ENCODE measurements around the gene SIAH3. TPM values are rescaled to one million over a fixed set of nuclear protein-coding genes. Genes with fewer than 3 reads are reported as not detected.

Gene SIAH3
- total and polyA plus RNA-seq, 4 donors, result under 0.01 TPM; not detected in 3

DNA sequence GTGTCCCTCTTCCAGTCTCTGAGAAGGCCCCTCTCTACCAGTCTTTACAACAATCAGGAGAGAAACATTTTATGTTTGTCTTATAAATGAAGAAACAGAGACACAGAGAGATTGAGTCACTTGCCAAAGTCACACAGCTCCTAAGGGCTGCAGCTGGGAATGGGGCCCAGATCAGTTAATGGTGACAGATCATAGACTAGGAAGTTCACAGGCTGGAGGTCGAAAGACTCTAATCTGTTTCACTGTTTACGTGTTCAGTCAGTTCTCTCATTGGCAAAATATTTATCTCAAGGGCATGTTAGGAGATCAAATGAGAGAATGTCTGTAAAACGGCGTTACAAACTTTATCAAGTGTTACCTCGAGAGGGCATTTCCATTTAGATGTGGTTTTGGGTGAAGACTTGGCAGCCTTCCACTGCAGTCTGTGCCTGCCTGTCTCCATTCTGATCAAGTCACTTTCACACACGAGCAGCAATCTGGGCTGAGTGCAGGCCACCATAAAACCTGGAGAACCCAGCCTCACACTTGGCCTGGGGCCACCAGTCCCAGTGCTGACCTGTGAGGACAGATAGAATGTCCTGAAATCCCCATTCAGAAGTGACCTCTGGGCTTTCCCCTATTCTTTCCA, 65.1 kb downstream of the SIAH3 start:
- Histone ChIP-seq H3K9me3 (ENCODE audit: control insufficient read depth in 4 of 4, low read length in 3 of 4) (no peaks in the 10 kb centered on the region), H3K9ac (ENCODE audit: low read depth in 1 of 2, low read length in 2 of 2) (no peak overlapping the region), H3K27ac (ENCODE audit: low read depth in 1 of 2, low read length in 2 of 2) (no peak overlapping the region), H3K4me3 (ENCODE audit: low read depth in 1 of 3, low read length in 3 of 3) (no peak overlapping the region), H3K36me3 (ENCODE audit: control insufficient read depth in 4 of 4, insufficient read depth in 3 of 4, low read depth in 1 of 4, low read length in 3 of 4) (no peaks in the 10 kb centered on the region), H3K4me1 (ENCODE audit: control insufficient read depth in 4 of 4, insufficient read depth in 4 of 4, low read length in 3 of 4) (no peaks in the 10 kb centered on the region), H3K27me3 (ENCODE audit: control insufficient read depth in 4 of 4, insufficient read depth in 4 of 4, low read length in 3 of 4) (no peaks in the 10 kb centered on the region)
- DNase-seq (ENCODE audit: low spot score), result peak; percentile 28
- 57% methylated on average over 6 of the region's 6 CpGs for WGBS
- TF ChIP-seq CTCF (IDR thresholded peaks at IDR 0.05; ENCODE audit: low read depth, low read length, missing input control), result no peak
- no peak for TF ChIP-seq NR2F2 (IDR thresholded peaks at IDR 0.05)

- H3K9me3 ChIP-seq (ENCODE audit: control insufficient read depth in 4 of 4, low read length in 3 of 4), result no peaks in the 10 kb centered on the region
- no peaks in the 10 kb centered on the region for H3K27me3 ChIP-seq (ENCODE audit: control insufficient read depth in 4 of 4, insufficient read depth in 4 of 4, low read length in 3 of 4)
- no peaks in the 10 kb centered on the region for H3K4me1 ChIP-seq (ENCODE audit: control insufficient read depth in 4 of 4, insufficient read depth in 4 of 4, low read length in 3 of 4)
- 85% methylated on average over 10 of the region's 10 CpGs for WGBS
- no peak overlapping the region for H3K27ac ChIP-seq (ENCODE audit: low read depth in 1 of 2, low read length in 2 of 2)
- no peak overlapping the region for H3K9ac ChIP-seq (ENCODE audit: low read depth in 1 of 2, low read length in 2 of 2)
- H3K4me3 ChIP-seq (ENCODE audit: low read depth in 1 of 3, low read length in 3 of 3), result no peak overlapping the region
- TF ChIP-seq SP1 (IDR thresholded peaks at IDR 0.05) (no peak), HNF4A (conservative IDR thresholded peaks at IDR 0.05) (peak in 1 of 2 donors; percentile 21), YY1 (IDR thresholded peaks at IDR 0.05) (no peak)
- peak; percentile 17 for DNase-seq (ENCODE audit: low spot score)
- H3K36me3 ChIP-seq (ENCODE audit: control insufficient read depth in 4 of 4, insufficient read depth in 3 of 4, low read depth in 1 of 4, low read length in 3 of 4), result no peaks in the 10 kb centered on the region
Measured at GRCh38 chr13:45784755-45785675, 66.5 kb downstream of the SIAH3 start.

- WGBS, result 97% methylated on average over 35 of the region's 35 CpGs
- DNase-seq (ENCODE audit: low spot score), result peak; percentile 28
- no peak for TF ChIP-seq RAD21 (IDR thresholded peaks at IDR 0.05)
- no peak for TF ChIP-seq SP1 (IDR thresholded peaks at IDR 0.05)
- no peak for TF ChIP-seq REST (IDR thresholded peaks at IDR 0.05)
- no peak for TF ChIP-seq FOXA1 (IDR thresholded peaks at IDR 0.05)
- no peak for TF ChIP-seq EGR1 (IDR thresholded peaks at IDR 0.05; ENCODE audit: low read depth in 2 of 2)
- no peak for TF ChIP-seq HNF4A (conservative IDR thresholded peaks at IDR 0.05)
- no peak for TF ChIP-seq ATF3 (IDR thresholded peaks at IDR 0.05)
- TF ChIP-seq ZBTB33 (IDR thresholded peaks at IDR 0.05), result no peak
- no peak for TF ChIP-seq FOXA2 (IDR thresholded peaks at IDR 0.05)
- TF ChIP-seq GABPA (IDR thresholded peaks at IDR 0.05 in 1 of 2, conservative IDR thresholded peaks at IDR 0.05 in 1 of 2), result no peak
- no peak for TF ChIP-seq JUND (IDR thresholded peaks at IDR 0.05)
- TF ChIP-seq CTCF (IDR thresholded peaks at IDR 0.05; ENCODE audit: low read depth, low read length, missing input control), result no peak
Measured at GRCh38 chr13:45783346-45784043, 68.1 kb downstream of the SIAH3 start.

More at GRCh38 chr13:45783346-45784043, 68.1 kb downstream of the SIAH3 start:
- Histone ChIP-seq H3K4me1 (ENCODE audit: control insufficient read depth in 4 of 4, insufficient read depth in 4 of 4, low read length in 3 of 4) (no peaks in the 10 kb centered on the region), H3K27me3 (ENCODE audit: control insufficient read depth in 4 of 4, insufficient read depth in 4 of 4, low read length in 3 of 4) (no peaks in the 10 kb centered on the region), H3K9me3 (ENCODE audit: control insufficient read depth in 4 of 4, low read length in 3 of 4) (no peaks in the 10 kb centered on the region), H3K36me3 (ENCODE audit: control insufficient read depth in 4 of 4, insufficient read depth in 3 of 4, low read depth in 1 of 4, low read length in 3 of 4) (no peaks in the 10 kb centered on the region), H3K27ac (ENCODE audit: low read depth in 1 of 2, low read length in 2 of 2) (no peak overlapping the region), H3K9ac (ENCODE audit: low read depth in 1 of 2, low read length in 2 of 2) (no peak overlapping the region), H3K4me3 (ENCODE audit: low read depth in 1 of 3, low read length in 3 of 3) (no peak overlapping the region)

Data from liver (tissue), 9 donors.